Kidney (tissue), 14 donors: Measurements from ENCODE around the gene ALKBH5. TPM values are rescaled to one million over a fixed set of nuclear protein-coding genes. Genes with fewer than 3 reads are reported as not detected.

Experiments
- DNase-seq, 5 donors: peaks; one replicate each; pipeline ENCODE4 v3.0.0-alpha.2; 2013 to 2020
- FAIRE-seq: peaks from 2 replicates; lab custom pipeline; 2012; peaks lifted over from hg19 to GRCh38; lab: Jason Lieb, UNC
- H3K27ac ChIP-seq, 2 donors: one replicate each; pipeline ENCODE4 v1.7.0; 2013; ENCODE audit warnings: low read depth in 2 of 2, low read length in 2 of 2, inconsistent platforms in 1 of 2
- H3K27me3 ChIP-seq: one replicate; pipeline ENCODE4 v1.7.1; 2013; ENCODE audit warnings: low read length, inconsistent platforms; ENCODE audit not compliant: control insufficient read depth, insufficient read depth
- H3K36me3 ChIP-seq, 3 donors: one replicate each; pipeline versions ENCODE4 v1.7.0 to v1.7.1; 2013; ENCODE audit warnings: low read length in 3 of 3, control low read depth in 1 of 3, inconsistent platforms in 1 of 3; ENCODE audit not compliant: insufficient read depth in 3 of 3, control insufficient read depth in 2 of 3
- H3K4me1 ChIP-seq, 3 donors: one replicate each; pipeline versions ENCODE4 v1.7.0 to v1.7.1; 2013; ENCODE audit warnings: low read length in 3 of 3, inconsistent platforms in 1 of 3, low read depth in 1 of 3; ENCODE audit not compliant: control insufficient read depth in 2 of 3, insufficient read depth in 2 of 3
- H3K4me3 ChIP-seq, 3 donors: one replicate each; pipeline versions ENCODE4 v1.7.0 to v1.8.1; 2013; ENCODE audit warnings: low read length in 3 of 3, control low read depth in 1 of 3, inconsistent platforms in 1 of 3
- H3K9ac ChIP-seq, 3 donors: one replicate each; pipeline versions ENCODE4 v1.7.0 to v1.7.1; 2013; ENCODE audit warnings: low read length in 3 of 3, control low read depth in 1 of 3, inconsistent platforms in 1 of 3
- H3K9me3 ChIP-seq, 3 donors: one replicate each; pipeline versions ENCODE4 v1.7.0 to v1.7.1; 2013; ENCODE audit warnings: low read length in 3 of 3, control low read depth in 1 of 3, inconsistent platforms in 1 of 3; ENCODE audit not compliant: control insufficient read depth in 2 of 3, insufficient read depth in 1 of 3
- CTCF ChIP-seq: IDR thresholded peaks from 3 replicates; pipeline ENCODE4 v1.5.1; 2012; ENCODE audit warnings: mild to moderate bottlenecking, moderate library complexity, borderline replicate concordance; ENCODE audit not compliant: insufficient read depth; ENCODE audit errors: extremely low read depth
- intact Hi-C: fragments of 100-400 bp; cut with DNase I; formaldehyde crosslinking; loops from one replicate; pipeline ENCODE4 v1.11.1; 2022
- polyA plus RNA-seq: library from polyadenylated mRNA; stranded (reverse); fragments of 350-450 nt; fragmentation: Illumina TruSeq; extraction: RNeasy Lipid Tissue Mini Kit (QIAGEN cat#74804); gene quantifications from one replicate; pipeline ENCODE4 v1.2.3, GENCODE V29; 2014; ENCODE audit warnings: low read depth, low replicate concordance; ENCODE audit not compliant: insufficient read depth
- total RNA-seq: library from RNA; stranded (reverse); fragmentation: NEBNext Ultra II Directional; extraction: Animal tissue kit (Norgen Biotek cat#: 25700); gene quantifications from one replicate; pipeline ENCODE4 v1.2.1, GENCODE V29; 2021
- donor health status: control.
- donor health status: control.
- donor health status: control.
- donor health status: control.
- donor health status: control.
- donor health status: DM: yes; HTN: yes; CAD: no.
- donor health status: Normal renal cell carcinoma (clear cell type).

Gene ALKBH5
- total and polyA plus RNA-seq, 2 donors from 2014 or later: 67.1 to 94.4 TPM

DNA sequence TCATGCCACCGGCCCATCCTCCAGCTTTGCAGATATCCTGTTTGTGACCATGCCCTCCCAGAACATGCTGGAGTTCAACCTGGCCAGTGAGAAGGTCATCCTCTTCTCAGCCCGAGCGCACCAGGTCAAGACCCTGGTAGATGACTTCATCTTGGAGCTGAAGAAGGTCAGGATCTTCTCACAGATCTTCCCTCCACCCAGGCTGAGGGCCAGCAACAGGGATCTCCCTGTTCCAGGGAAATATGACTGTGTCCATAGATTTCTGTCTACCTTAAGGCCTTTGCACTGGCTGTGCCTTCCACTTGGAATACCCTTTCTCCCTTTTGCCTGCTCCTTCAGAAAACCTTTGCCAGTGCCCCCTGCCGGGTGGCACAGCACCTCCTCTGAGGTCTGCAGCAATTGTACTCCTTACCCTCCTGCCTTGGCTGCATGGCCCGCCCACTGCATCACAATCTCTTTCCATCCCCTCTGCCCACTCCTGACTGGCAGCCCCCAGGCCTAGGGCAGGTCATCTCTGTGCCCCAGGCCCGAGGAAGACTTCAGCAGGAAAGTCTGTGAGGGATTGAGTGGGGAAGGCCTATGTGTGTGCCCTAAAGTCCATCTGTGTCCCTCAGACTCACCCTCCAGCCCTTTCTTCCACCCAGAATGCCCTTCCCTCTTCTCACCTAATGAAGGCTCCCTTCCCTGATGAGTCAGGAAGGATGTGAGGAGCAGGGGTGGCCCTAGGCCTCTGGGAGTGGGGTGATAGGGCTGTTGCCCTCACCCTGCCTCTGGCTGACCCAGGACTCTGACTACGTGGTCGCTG lies 27.3 kb upstream of the ALKBH5 start:
- H3K27ac ChIP-seq: no peak overlapping the region
- DNase-seq: no peak
- H3K9me3 ChIP-seq: no peaks in the 10 kb centered on the region
- H3K36me3 ChIP-seq: no peaks in the 10 kb centered on the region
- intact Hi-C loops: no loop called here
- no peak overlapping the region for H3K4me3 ChIP-seq
- no peak for TF ChIP-seq CTCF
- no peak overlapping the region for H3K9ac ChIP-seq
- no peak for FAIRE-seq
- H3K27me3 ChIP-seq: no peaks in the 10 kb centered on the region
- H3K4me1 ChIP-seq: peaks cover 0 to 12% (median 0%) of the 10 kb centered on the region in 3 donors

GRCh38 chr17:18156976-18157280 lies 26.7 kb upstream of the ALKBH5 start:
- no peaks in the 10 kb centered on the region for H3K27me3 ChIP-seq
- H3K27ac ChIP-seq: no peak overlapping the region
- FAIRE-seq: no peak
- no peak for DNase-seq
- H3K4me1 ChIP-seq: peaks cover 0 to 12% (median 0%) of the 10 kb centered on the region in 3 donors
- H3K9me3 ChIP-seq: no peaks in the 10 kb centered on the region
- H3K9ac ChIP-seq: no peak overlapping the region
- H3K4me3 ChIP-seq: no peak overlapping the region
- no peak for TF ChIP-seq CTCF
- intact Hi-C loops: no loop called here
- H3K36me3 ChIP-seq: no peaks in the 10 kb centered on the region

- no peak overlapping the region for H3K4me3 ChIP-seq
- no peak overlapping the region for H3K27ac ChIP-seq
- intact Hi-C loops: no loop called here
- H3K4me1 ChIP-seq: peaks cover 0 to 12% (median 0%) of the 10 kb centered on the region in 3 donors
- H3K27me3 ChIP-seq: no peaks in the 10 kb centered on the region
- no peak for FAIRE-seq
- no peak for DNase-seq
- H3K36me3 ChIP-seq: no peaks in the 10 kb centered on the region
- no peak overlapping the region for H3K9ac ChIP-seq
- H3K9me3 ChIP-seq: no peaks in the 10 kb centered on the region
- TF ChIP-seq CTCF: no peak
Observed at GRCh38 chr17:18157354-18157985, 26.2 kb upstream of the ALKBH5 start.
